Neural cell (in vitro differentiated cells): ENCODE measurements around the gene MEGF11. TPM values are rescaled to one million over a fixed set of nuclear protein-coding genes. Genes with fewer than 3 reads are reported as not detected.
A peak's percentile ranks its signal among the peaks of the same experiment; 100 is the strongest.

ENCODE experiments used
- H2AFZ ChIP-seq: fragments of 200-600, 300-800 bp; sonication (generic), shearing (Covaris generic); 2 replicates; pipeline ENCODE4 v1.6.0; 2014; ENCODE audit warnings: low read depth, mild to moderate bottlenecking, antibody characterized with exemption, low read length, moderate library complexity
- H3F3A ChIP-seq: fragments of 200-600 bp; shearing (Covaris generic); 2 replicates; pipeline ENCODE4 v1.6.1; 2016; ENCODE audit warnings: mild to moderate bottlenecking, moderate library complexity, mixed read lengths, antibody characterized with exemption, low read length; ENCODE audit not compliant: insufficient read depth, poor library complexity, severe bottlenecking
- H3K27ac ChIP-seq: fragments of 200-600, 300-800 bp; sonication (generic), shearing (Covaris generic); 2 replicates; pipeline ENCODE4 v1.5.1; 2014; ENCODE audit warnings: mild to moderate bottlenecking, low read length, moderate library complexity
- H3K27me3 ChIP-seq: fragments of 300-800, 200-600 bp; sonication (generic), shearing (Covaris generic); 2 replicates; pipeline ENCODE4 v1.6.0; 2014; ENCODE audit warnings: mild to moderate bottlenecking, low read depth, low read length, moderate library complexity; ENCODE audit not compliant: insufficient read depth
- H3K36me3 ChIP-seq: fragments of 300-800, 200-600 bp; sonication (generic), shearing (Covaris generic); 2 replicates; pipeline ENCODE4 v1.5.1; 2014; ENCODE audit warnings: mild to moderate bottlenecking, antibody characterized with exemption, low read length, moderate library complexity; ENCODE audit not compliant: insufficient read depth
- H3K4me2 ChIP-seq: fragments of 300-800, 200-600 bp; sonication (generic), shearing (Covaris generic); 2 replicates; pipeline ENCODE4 v1.6.0; 2014; ENCODE audit warnings: mild to moderate bottlenecking, low read length
- H3K4me3 ChIP-seq: fragments of 300-800, 200-600 bp; sonication (generic), shearing (Covaris generic); 2 replicates; pipeline ENCODE4 v1.5.1; 2014; ENCODE audit warnings: mild to moderate bottlenecking, low read length, moderate library complexity
- H3K79me2 ChIP-seq: fragments of 200-600 bp; shearing (Covaris generic); replicated peaks from 2 replicates; pipeline ENCODE4 v1.6.0; 2014; ENCODE audit warnings: mild to moderate bottlenecking, low read length, moderate library complexity; ENCODE audit not compliant: insufficient read depth
- H3K9ac ChIP-seq: fragments of 300-800, 200-600 bp; sonication (generic), shearing (Covaris generic); 2 replicates; pipeline ENCODE4 v1.6.1; 2016; ENCODE audit warnings: mild to moderate bottlenecking, low read length, mixed read lengths
- H3K9me2 ChIP-seq: fragments of 200-600 bp; shearing (Covaris generic); 2 replicates; pipeline ENCODE4 v1.6.1; 2016; ENCODE audit warnings: mild to moderate bottlenecking, low read length, mixed read lengths; ENCODE audit not compliant: insufficient read depth
- H3K9me3 ChIP-seq: fragments of 200-600, 300-800 bp; sonication (generic), shearing (Covaris generic); 2 replicates; pipeline ENCODE4 v1.6.1; 2016; ENCODE audit warnings: mild to moderate bottlenecking, mixed run types, low read length, moderate library complexity, mixed read lengths
- H4K20me1 ChIP-seq: fragments of 200-600 bp; shearing (Covaris generic); 2 replicates; pipeline ENCODE4 v1.6.1; 2016; ENCODE audit warnings: mild to moderate bottlenecking, mixed run types; ENCODE audit not compliant: insufficient read depth
- CTCF ChIP-seq: fragments of 450-650 bp; IDR thresholded peaks from 2 replicates; pipeline ENCODE4 v1.5.1; 2014; ENCODE audit warnings: antibody characterized with exemption, mild to moderate bottlenecking, moderate library complexity; ENCODE audit not compliant: poor library complexity, severe bottlenecking
- EP300 ChIP-seq: fragments of 450-650 bp; conservative IDR thresholded peaks from 2 replicates; pipeline ENCODE4 v1.6.1; 2014; ENCODE audit warnings: antibody characterized with exemption, mild to moderate bottlenecking, moderate library complexity; ENCODE audit not compliant: poor library complexity, severe bottlenecking
- EZH2 ChIP-seq: fragments of 200-600, 300-800 bp; shearing (Covaris generic), sonication (generic); IDR thresholded peaks from 2 replicates; pipeline ENCODE4 v1.6.1; 2014; ENCODE audit warnings: antibody characterized with exemption, low read length, borderline replicate concordance, mild to moderate bottlenecking; ENCODE audit not compliant: insufficient read depth, poor library complexity, severe bottlenecking
- MXI1 ChIP-seq: fragments of 450-650 bp; conservative IDR thresholded peaks from 2 replicates; pipeline ENCODE4 v1.6.1; 2014; ENCODE audit warnings: antibody characterized with exemption, mild to moderate bottlenecking; ENCODE audit not compliant: poor library complexity, severe bottlenecking
- POLR2AphosphoS5 ChIP-seq: IDR thresholded peaks from 2 replicates; pipeline ENCODE4 v1.6.1; 2012
- RAD21 ChIP-seq: fragments of 450-650 bp; conservative IDR thresholded peaks from 2 replicates; pipeline ENCODE4 v1.6.1; 2014; ENCODE audit warnings: antibody characterized with exemption, mild to moderate bottlenecking, moderate library complexity
- REST ChIP-seq: IDR thresholded peaks from 2 replicates; pipeline ENCODE4 v1.6.1; 2012; ENCODE audit warnings: borderline replicate concordance
- SMC3 ChIP-seq: fragments of 450-650 bp; conservative IDR thresholded peaks from 2 replicates; pipeline ENCODE4 v1.6.1; 2014; ENCODE audit warnings: antibody characterized with exemption, mild to moderate bottlenecking, moderate library complexity; ENCODE audit not compliant: poor library complexity
- TAF1 ChIP-seq: IDR thresholded peaks from 2 replicates; pipeline ENCODE4 v1.6.1; 2012; ENCODE audit warnings: low read depth
- polyA plus RNA-seq: library from polyadenylated mRNA; depleted of rRNA; stranded (reverse); fragments of >200 nt; gene quantifications from 2 replicates; pipeline ENCODE4 v1.2.3, GENCODE V29; 2014

MEGF11 gene
- polyA plus RNA-seq, 1 donor from 2014 or later = 0.64 TPM

- Histone ChIP-seq H3K9ac (no peak overlapping the region), H3K9me3 (no peaks in the 10 kb centered on the region), H3K27ac (no peak overlapping the region), H3K9me2 (no peaks in the 10 kb centered on the region), H4K20me1 (no peaks in the 10 kb centered on the region), H3K4me2 (no peak overlapping the region), H2AFZ (no peak overlapping the region), H3K27me3 (no peaks in the 10 kb centered on the region), H3F3A (no peaks in the 10 kb centered on the region), H3K4me3 (no peak overlapping the region), H3K79me2 (no peaks in the 10 kb centered on the region), H3K36me3 (no peaks in the 10 kb centered on the region)
- no peak for TF ChIP-seq TAF1
- no peak for TF ChIP-seq EZH2
- peak; percentile 52 for TF ChIP-seq SMC3
- TF ChIP-seq MXI1 = no peak
- no peak for TF ChIP-seq REST
- TF ChIP-seq POLR2AphosphoS5 = no peak
- no peak for TF ChIP-seq EP300
- peak; percentile 49 for TF ChIP-seq CTCF
- TF ChIP-seq RAD21 = peak; percentile 53
Measured at GRCh38 chr15:65916664-65917406, 336.7 kb downstream of the MEGF11 start.

DNA sequence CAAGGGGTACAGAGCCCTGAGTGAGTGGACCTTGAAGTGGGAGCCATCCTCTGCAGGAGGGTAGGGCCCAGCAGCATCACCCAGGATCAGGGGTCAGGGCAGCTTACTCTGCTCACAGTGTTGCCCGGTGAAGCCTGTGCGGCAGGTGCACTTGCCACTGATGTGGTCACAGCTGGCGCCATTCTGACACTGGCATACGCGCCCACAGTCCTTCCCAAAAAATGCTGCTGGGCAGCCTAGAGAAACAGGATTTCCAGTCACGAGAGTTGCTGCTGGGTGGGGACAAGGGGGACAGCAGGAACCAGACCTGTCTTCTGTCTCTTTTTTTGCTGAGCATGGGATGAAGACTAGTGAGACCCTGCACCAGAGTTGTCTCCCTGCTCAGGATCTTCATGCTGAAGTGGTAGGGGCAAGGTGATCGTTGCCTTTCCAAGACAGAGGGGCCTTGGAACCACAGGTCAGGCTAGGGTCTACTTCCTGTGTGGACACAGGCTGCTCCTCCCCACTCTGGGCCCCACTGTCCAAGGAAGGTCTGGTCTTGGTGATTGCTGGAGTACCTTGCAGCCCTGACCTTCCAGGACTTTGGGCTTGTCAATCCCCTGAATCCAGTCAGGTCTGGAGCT lies 337.4 kb downstream of the MEGF11 start:
- H3K4me3 ChIP-seq = no peak overlapping the region
- TF ChIP-seq POLR2AphosphoS5 = no peak
- TF ChIP-seq MXI1 = no peak
- no peak for TF ChIP-seq TAF1
- TF ChIP-seq EZH2 = no peak
- TF ChIP-seq REST = no peak
- no peak for TF ChIP-seq CTCF
- no peak for TF ChIP-seq SMC3
- TF ChIP-seq RAD21 = no peak
- TF ChIP-seq EP300 = no peak

More for the DNA sequence above, 337.4 kb downstream of the MEGF11 start:
- H3F3A ChIP-seq = no peaks in the 10 kb centered on the region
- H3K36me3 ChIP-seq = no peaks in the 10 kb centered on the region
- no peaks in the 10 kb centered on the region for H3K79me2 ChIP-seq
- H4K20me1 ChIP-seq = no peaks in the 10 kb centered on the region
- H3K4me2 ChIP-seq = no peak overlapping the region
- H3K9ac ChIP-seq = no peak overlapping the region
- no peak overlapping the region for H2AFZ ChIP-seq
- H3K27ac ChIP-seq = no peak overlapping the region
- no peaks in the 10 kb centered on the region for H3K27me3 ChIP-seq
- H3K9me3 ChIP-seq = no peaks in the 10 kb centered on the region
- no peaks in the 10 kb centered on the region for H3K9me2 ChIP-seq
